Osteocyte (in vitro differentiated cells): ENCODE data around the gene GOLGA6C. TPM values are rescaled to one million over a fixed set of nuclear protein-coding genes. Genes with fewer than 3 reads are reported as not detected.
"Not testable (repeated sequence)": the region's sequence is repeated elsewhere in the genome, so short reads cannot be mapped to it uniquely, and the experiment has no call there.

Experiments
- DNase-seq: peaks from one replicate; pipeline ENCODE4 v3.0.0; 2021; ENCODE audit warnings: mixed read lengths; ENCODE audit not compliant: unreplicated experiment; ENCODE audit errors: extremely low spot score
- H3K27ac Mint-ChIP-seq: one replicate; pipeline ENCODE4 v1.8.0; 2021; ENCODE audit warnings: mild to moderate bottlenecking, mixed read lengths; ENCODE audit not compliant: unreplicated experiment
- H3K27me3 Mint-ChIP-seq: one replicate; pipeline ENCODE4 v1.8.0; 2021; ENCODE audit warnings: mixed read lengths; ENCODE audit not compliant: unreplicated experiment
- H3K36me3 Mint-ChIP-seq: one replicate; pipeline ENCODE4 v1.8.0; 2021; ENCODE audit warnings: mixed read lengths; ENCODE audit not compliant: unreplicated experiment
- H3K4me1 Mint-ChIP-seq: one replicate; pipeline ENCODE4 v1.8.0; 2021; ENCODE audit warnings: mixed read lengths; ENCODE audit not compliant: unreplicated experiment
- H3K4me3 Mint-ChIP-seq: one replicate; pipeline ENCODE4 v1.8.0; 2021; ENCODE audit warnings: mild to moderate bottlenecking, moderate library complexity, mixed read lengths; ENCODE audit not compliant: unreplicated experiment
- H3K9me3 Mint-ChIP-seq: one replicate; pipeline ENCODE4 v1.8.0; 2021; ENCODE audit warnings: mixed read lengths; ENCODE audit not compliant: unreplicated experiment
- CTCF ChIP-seq: fragments of 200-600 bp; sonication (generic); IDR thresholded peaks from 2 replicates; pipeline ENCODE4 v1.5.0; 2021; ENCODE audit warnings: antibody characterized with exemption, mild to moderate bottlenecking, moderate library complexity
- total RNA-seq: library from RNA; stranded (reverse); gene quantifications from 2 replicates; pipeline ENCODE4 v1.2.1, GENCODE V29; 2021

Gene GOLGA6C
- total RNA-seq, 1 donor from 2014 or later, result not detected

DNA sequence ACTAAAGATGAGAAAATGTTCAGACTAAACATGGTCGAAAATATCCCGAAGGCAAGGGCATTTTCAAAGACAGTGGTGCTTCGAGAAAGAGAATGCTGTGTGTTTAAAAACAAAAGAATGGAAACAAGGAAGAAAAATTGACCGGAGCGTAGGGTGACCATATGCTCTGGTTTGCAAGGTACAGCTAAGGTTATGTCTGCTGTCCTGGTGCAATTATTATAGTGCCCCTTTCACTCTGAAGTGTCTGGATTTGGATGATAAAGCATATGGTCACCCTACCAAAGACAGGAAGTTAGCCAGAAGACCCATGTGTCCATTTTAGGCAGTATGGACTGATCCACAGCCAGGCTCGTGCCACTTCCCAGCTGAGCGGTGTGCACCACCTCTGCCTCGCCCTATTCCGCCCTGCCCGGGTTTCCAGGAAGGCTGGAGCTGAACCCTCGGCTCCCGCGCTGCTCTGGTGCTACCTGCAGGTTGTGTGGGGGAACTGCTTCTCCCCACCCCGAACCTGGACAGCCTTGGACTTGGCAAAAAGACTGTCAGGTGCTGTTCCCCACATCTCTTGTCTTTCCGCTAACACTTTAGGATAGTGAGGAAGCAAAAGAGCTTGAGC is 49.8 kb downstream of the GOLGA6C start:
- Mint-ChIP-seq H3K27me3 (peaks cover 70% of the 10 kb centered on the region), H3K4me1 (peaks cover 7% of the 10 kb centered on the region), H3K4me3 (no peak overlapping the region), H3K27ac (no peak overlapping the region), H3K36me3 (no peaks in the 10 kb centered on the region), H3K9me3 (no peaks in the 10 kb centered on the region)
- no peak for DNase-seq
- peak; percentile 47 for TF ChIP-seq CTCF

DNA sequence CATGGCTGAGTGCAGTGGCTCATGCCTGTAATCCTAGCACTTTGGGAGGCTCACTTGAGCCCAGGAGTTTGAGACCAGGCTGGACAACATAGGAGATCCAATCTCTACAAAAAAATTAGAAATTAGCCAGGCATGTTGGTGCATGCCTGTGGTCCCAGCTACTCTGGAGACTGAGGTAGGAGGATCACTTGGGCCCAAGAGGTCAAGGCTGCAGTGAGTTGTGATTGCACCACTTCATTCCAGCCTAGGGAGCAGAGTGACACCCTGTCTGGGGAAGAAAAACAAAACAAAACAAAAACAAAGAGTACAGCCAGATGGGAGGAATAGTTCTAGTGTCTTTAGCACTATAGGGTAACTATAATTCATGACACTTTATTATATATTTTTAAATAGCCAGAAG is 51.6 kb downstream of the GOLGA6C start:
- TF ChIP-seq CTCF, result no peak
- no peak overlapping the region for H3K4me3 Mint-ChIP-seq
- DNase-seq, result no peak

GRCh38 chr15:75312548-75312947 is 54.4 kb downstream of the GOLGA6C start:
- not testable (repeated sequence) for H3K27ac Mint-ChIP-seq, H3K9me3 Mint-ChIP-seq, H3K36me3 Mint-ChIP-seq

More for the DNA sequence above, 51.6 kb downstream of the GOLGA6C start:
- H3K27ac Mint-ChIP-seq, result no peak overlapping the region
- H3K4me1 Mint-ChIP-seq, result peaks cover 7% of the 10 kb centered on the region
- H3K9me3 Mint-ChIP-seq, result no peaks in the 10 kb centered on the region
- H3K36me3 Mint-ChIP-seq, result no peaks in the 10 kb centered on the region
- H3K27me3 Mint-ChIP-seq, result peaks cover 56% of the 10 kb centered on the region

DNA sequence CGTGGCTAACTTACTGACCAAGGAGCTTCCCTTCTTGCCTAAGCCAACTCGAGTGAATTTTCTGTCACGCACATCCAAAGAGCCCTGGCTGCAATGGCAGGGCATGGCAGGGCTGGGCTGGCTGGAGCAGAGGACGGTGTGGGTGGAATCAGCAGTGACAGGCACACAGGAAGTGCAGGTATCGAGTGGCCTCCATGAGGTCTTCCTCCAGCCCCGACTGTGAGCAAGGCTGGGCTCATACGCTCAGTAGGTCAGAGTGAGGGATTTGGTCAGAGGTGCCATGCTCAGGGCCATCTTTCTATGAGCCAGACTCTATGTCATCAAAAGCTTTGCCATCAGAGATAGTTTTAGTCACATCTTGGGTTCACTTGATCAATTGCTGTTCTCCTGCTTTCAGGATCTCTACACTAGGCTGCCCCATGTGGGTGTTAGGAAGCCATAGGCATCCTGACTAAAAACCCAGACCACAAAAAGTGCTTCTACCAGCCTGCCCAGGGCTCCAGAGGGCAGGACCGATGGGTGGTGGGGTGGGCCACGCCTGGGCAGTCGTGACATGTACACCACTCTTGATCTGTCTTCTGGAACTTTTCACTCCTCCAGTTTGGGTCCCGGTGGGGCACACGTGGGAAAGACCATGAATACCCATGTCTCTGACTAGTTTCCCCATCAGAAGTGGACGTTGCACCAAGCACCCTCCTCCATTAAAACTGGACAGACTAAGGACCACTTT is 55.1 kb downstream of the GOLGA6C start:
- no peak for DNase-seq
- no peak for TF ChIP-seq CTCF
- H3K4me3 Mint-ChIP-seq, result no peak overlapping the region
- H3K4me1 Mint-ChIP-seq, result peaks cover 7% of the 10 kb centered on the region
- no peaks in the 10 kb centered on the region for H3K9me3 Mint-ChIP-seq
- H3K36me3 Mint-ChIP-seq, result no peaks in the 10 kb centered on the region
- H3K27me3 Mint-ChIP-seq, result peaks cover 31% of the 10 kb centered on the region
- H3K27ac Mint-ChIP-seq, result no peak overlapping the region

More at GRCh38 chr15:75312548-75312947, 54.4 kb downstream of the GOLGA6C start:
- DNase-seq, H3K4me1 Mint-ChIP-seq, H3K4me3 Mint-ChIP-seq: not testable (repeated sequence)
- H3K27me3 Mint-ChIP-seq, result peaks cover 35% of the 10 kb centered on the region

DNA sequence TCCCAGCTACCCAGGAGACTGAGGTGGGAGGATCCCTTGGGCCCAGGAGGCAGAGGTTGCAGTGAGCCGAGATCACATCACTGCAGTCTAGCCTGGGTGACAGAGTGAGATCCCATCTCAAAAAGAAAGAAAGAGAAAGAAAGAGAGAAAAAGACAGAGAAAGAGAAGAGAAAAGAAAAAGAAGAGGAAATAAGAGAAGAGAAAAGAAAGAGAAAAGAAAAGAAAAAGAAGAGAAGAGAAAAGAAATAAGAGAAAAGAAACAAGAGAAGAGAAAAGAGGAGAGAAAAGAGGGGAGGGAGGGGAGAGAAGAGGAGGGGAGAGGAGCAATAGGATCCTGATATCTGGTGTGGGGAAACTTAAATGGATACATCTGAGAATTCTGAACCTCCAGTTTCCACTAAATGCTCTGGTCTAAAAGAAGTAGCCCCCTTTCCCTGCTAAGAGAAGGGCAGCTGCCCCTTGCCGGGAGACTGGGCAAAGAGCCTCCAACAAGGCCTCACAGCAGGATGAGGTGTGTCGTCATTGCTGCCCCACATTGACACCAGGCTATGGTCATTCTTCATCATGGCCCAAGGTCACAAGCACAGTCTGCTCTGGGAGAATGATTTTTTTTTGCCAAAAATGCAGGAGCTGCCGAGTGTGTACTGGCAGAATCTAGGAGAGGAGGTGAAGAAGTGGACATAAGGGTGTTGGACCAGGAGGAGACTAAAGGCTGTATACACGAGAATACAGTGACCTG is 56.6 kb downstream of the GOLGA6C start:
- Mint-ChIP-seq H3K36me3 (no peaks in the 10 kb centered on the region), H3K9me3 (no peaks in the 10 kb centered on the region), H3K4me1 (peaks cover 3% of the 10 kb centered on the region), H3K27ac (no peak overlapping the region), H3K4me3 (no peak overlapping the region), H3K27me3 (peaks cover 34% of the 10 kb centered on the region)
- DNase-seq, result no peak
- no peak for TF ChIP-seq CTCF

DNA sequence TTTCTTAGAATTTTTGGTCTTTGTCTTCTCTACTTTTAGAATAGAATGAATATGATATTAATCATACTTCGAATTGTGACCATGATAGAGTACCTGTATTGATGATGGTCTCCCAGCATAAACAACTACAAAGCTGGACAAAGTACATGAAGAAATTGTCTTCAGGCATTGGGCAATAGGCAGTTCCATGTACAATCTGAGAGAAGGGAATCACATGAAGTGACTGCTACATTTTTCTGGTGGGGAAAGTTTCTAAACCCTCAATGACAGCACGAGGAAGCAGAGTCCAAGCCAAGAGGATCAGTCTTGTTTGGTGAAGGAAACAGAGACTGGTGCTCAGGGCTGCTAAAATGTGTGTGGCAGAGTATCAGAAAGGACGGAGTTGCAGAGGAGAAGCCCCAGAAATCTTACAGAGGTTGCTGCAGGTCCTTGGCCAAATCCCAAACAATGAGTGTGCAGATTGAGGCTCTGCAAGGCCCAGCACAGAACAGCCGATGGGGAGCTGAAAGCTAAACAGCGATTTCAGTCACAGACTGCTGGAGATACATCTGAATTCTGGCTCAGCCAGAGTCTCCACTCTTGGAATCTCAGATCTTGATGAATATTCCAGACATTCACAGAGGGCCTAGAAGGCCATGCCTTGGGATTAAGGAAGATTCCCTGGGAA is 61.2 kb downstream of the GOLGA6C start:
- peaks cover 51% of the 10 kb centered on the region for H3K27me3 Mint-ChIP-seq
- not testable (repeated sequence) for H3K4me1 Mint-ChIP-seq, H3K9me3 Mint-ChIP-seq, H3K27ac Mint-ChIP-seq, H3K4me3 Mint-ChIP-seq, H3K36me3 Mint-ChIP-seq, DNase-seq
